Neuron (in vitro differentiated cells): ENCODE results near the gene CNTN5.

Experiments
- H2AFZ ChIP-seq: one replicate; pipeline ENCODE4 v1.6.1; 2013; ENCODE audit warnings: low read depth, mild to moderate bottlenecking, inconsistent platforms, low read length, moderate library complexity
- H3K27me3 ChIP-seq: one replicate; pipeline ENCODE4 v1.6.1; 2013; ENCODE audit warnings: low read length; ENCODE audit not compliant: insufficient read depth
- H3K36me3 ChIP-seq: one replicate; pipeline ENCODE4 v1.6.1; 2013; ENCODE audit warnings: low read length; ENCODE audit not compliant: insufficient read depth
- H3K4me1 ChIP-seq: one replicate; pipeline ENCODE4 v1.6.1; 2013; ENCODE audit warnings: low read length; ENCODE audit not compliant: insufficient read depth
- H3K4me3 ChIP-seq: 2 replicates; pipeline ENCODE4 v1.5.1; 2013; ENCODE audit warnings: mild to moderate bottlenecking, low read length, moderate library complexity
- H3K9me3 ChIP-seq: one replicate; pipeline ENCODE4 v1.6.1; 2013; ENCODE audit warnings: low read length

The CNTN5 gene

GRCh38 chr11:100316952-100317351 is 1296.2 kb downstream of the CNTN5 start:
- Histone ChIP-seq H3K27me3 (no peaks in the 10 kb centered on the region), H3K4me3 (no peak overlapping the region), H3K4me1 (peaks cover 7% of the 10 kb centered on the region), H3K36me3 (no peaks in the 10 kb centered on the region), H3K9me3 (no peaks in the 10 kb centered on the region), H2AFZ (peak overlapping the region; percentile 70)

GRCh38 chr11:100319691-100320090 is 1298.9 kb downstream of the CNTN5 start:
- no peaks in the 10 kb centered on the region for H3K27me3 ChIP-seq
- H2AFZ ChIP-seq, result no peak overlapping the region
- no peak overlapping the region for H3K4me3 ChIP-seq
- H3K4me1 ChIP-seq, result peaks cover 7% of the 10 kb centered on the region
- no peaks in the 10 kb centered on the region for H3K9me3 ChIP-seq
- no peaks in the 10 kb centered on the region for H3K36me3 ChIP-seq

GRCh38 chr11:100328626-100329340 is 1308.0 kb downstream of the CNTN5 start:
- Histone ChIP-seq H3K9me3 (no peaks in the 10 kb centered on the region), H3K27me3 (no peaks in the 10 kb centered on the region), H3K4me1 (no peaks in the 10 kb centered on the region), H3K36me3 (no peaks in the 10 kb centered on the region), H2AFZ (no peak overlapping the region), H3K4me3 (no peak overlapping the region)

- Histone ChIP-seq H3K4me1 (no peaks in the 10 kb centered on the region), H3K9me3 (no peaks in the 10 kb centered on the region), H3K36me3 (no peaks in the 10 kb centered on the region), H3K27me3 (no peaks in the 10 kb centered on the region), H2AFZ (no peak overlapping the region), H3K4me3 (no peak overlapping the region)
Observed at GRCh38 chr11:100329352-100329751, 1308.6 kb downstream of the CNTN5 start.

GRCh38 chr11:100336873-100337272 is 1316.1 kb downstream of the CNTN5 start:
- Histone ChIP-seq H3K36me3 (no peaks in the 10 kb centered on the region), H3K27me3 (peaks cover 2% of the 10 kb centered on the region), H3K4me3 (no peak overlapping the region), H2AFZ (no peak overlapping the region), H3K9me3 (peaks cover 2% of the 10 kb centered on the region), H3K4me1 (peaks cover 17% of the 10 kb centered on the region)

- no peak overlapping the region for H3K4me3 ChIP-seq
- H3K4me1 ChIP-seq, result peaks cover 17% of the 10 kb centered on the region
- peaks cover 2% of the 10 kb centered on the region for H3K27me3 ChIP-seq
- H3K36me3 ChIP-seq, result no peaks in the 10 kb centered on the region
- peak overlapping the region; percentile 26 for H2AFZ ChIP-seq
- peaks cover 2% of the 10 kb centered on the region for H3K9me3 ChIP-seq
Observed at GRCh38 chr11:100338144-100338840, 1317.5 kb downstream of the CNTN5 start.

GRCh38 chr11:100340466-100341319 is 1319.9 kb downstream of the CNTN5 start:
- Histone ChIP-seq H3K36me3 (no peaks in the 10 kb centered on the region), H3K4me1 (peaks cover 17% of the 10 kb centered on the region), H3K4me3 (peak overlapping the region; percentile 15), H3K27me3 (peaks cover 2% of the 10 kb centered on the region), H2AFZ (no peak overlapping the region), H3K9me3 (peaks cover 2% of the 10 kb centered on the region)

GRCh38 chr11:100353083-100353482 is 1332.3 kb downstream of the CNTN5 start:
- Histone ChIP-seq H3K4me1 (no peaks in the 10 kb centered on the region), H3K4me3 (no peak overlapping the region), H3K27me3 (no peaks in the 10 kb centered on the region), H3K9me3 (no peaks in the 10 kb centered on the region), H2AFZ (no peak overlapping the region), H3K36me3 (no peaks in the 10 kb centered on the region)

GRCh38 chr11:100354736-100355135 is 1334.0 kb downstream of the CNTN5 start:
- no peaks in the 10 kb centered on the region for H3K9me3 ChIP-seq
- no peaks in the 10 kb centered on the region for H3K36me3 ChIP-seq
- H3K27me3 ChIP-seq, result no peaks in the 10 kb centered on the region
- H2AFZ ChIP-seq, result no peak overlapping the region
- no peaks in the 10 kb centered on the region for H3K4me1 ChIP-seq
- no peak overlapping the region for H3K4me3 ChIP-seq

GRCh38 chr11:100356035-100356434 is 1335.3 kb downstream of the CNTN5 start:
- Histone ChIP-seq H3K36me3 (no peaks in the 10 kb centered on the region), H3K4me3 (no peak overlapping the region), H3K4me1 (no peaks in the 10 kb centered on the region), H3K9me3 (no peaks in the 10 kb centered on the region), H2AFZ (no peak overlapping the region), H3K27me3 (no peaks in the 10 kb centered on the region)

GRCh38 chr11:100359281-100359680 is 1338.5 kb downstream of the CNTN5 start:
- H3K27me3 ChIP-seq, result no peaks in the 10 kb centered on the region

GRCh38 chr11:100367892-100368291 is 1347.1 kb downstream of the CNTN5 start:
- Histone ChIP-seq H3K36me3 (no peaks in the 10 kb centered on the region), H3K4me3 (no peak overlapping the region), H2AFZ (no peak overlapping the region), H3K9me3 (no peaks in the 10 kb centered on the region), H3K27me3 (no peaks in the 10 kb centered on the region), H3K4me1 (no peaks in the 10 kb centered on the region)

More at GRCh38 chr11:100359281-100359680, 1338.5 kb downstream of the CNTN5 start:
- Histone ChIP-seq H3K9me3 (no peaks in the 10 kb centered on the region), H3K4me1 (no peaks in the 10 kb centered on the region), H3K36me3 (no peaks in the 10 kb centered on the region), H3K4me3 (no peak overlapping the region), H2AFZ (no peak overlapping the region)

- no peaks in the 10 kb centered on the region for H3K27me3 ChIP-seq
- H3K9me3 ChIP-seq, result no peaks in the 10 kb centered on the region
- H2AFZ ChIP-seq, result no peak overlapping the region
- H3K36me3 ChIP-seq, result no peaks in the 10 kb centered on the region
- H3K4me1 ChIP-seq, result no peaks in the 10 kb centered on the region
- no peak overlapping the region for H3K4me3 ChIP-seq
Observed at GRCh38 chr11:100383357-100383865, 1362.7 kb downstream of the CNTN5 start.
